ENCODE results near the gene RBM3. TPM values are rescaled to one million over a fixed set of nuclear protein-coding genes. Genes with fewer than 3 reads are reported as not detected.

The RBM3 gene
- polyA plus RNA-seq, 1 of the 3 experiments (the other 2 are of a cell fraction), result 183 TPM

DNA sequence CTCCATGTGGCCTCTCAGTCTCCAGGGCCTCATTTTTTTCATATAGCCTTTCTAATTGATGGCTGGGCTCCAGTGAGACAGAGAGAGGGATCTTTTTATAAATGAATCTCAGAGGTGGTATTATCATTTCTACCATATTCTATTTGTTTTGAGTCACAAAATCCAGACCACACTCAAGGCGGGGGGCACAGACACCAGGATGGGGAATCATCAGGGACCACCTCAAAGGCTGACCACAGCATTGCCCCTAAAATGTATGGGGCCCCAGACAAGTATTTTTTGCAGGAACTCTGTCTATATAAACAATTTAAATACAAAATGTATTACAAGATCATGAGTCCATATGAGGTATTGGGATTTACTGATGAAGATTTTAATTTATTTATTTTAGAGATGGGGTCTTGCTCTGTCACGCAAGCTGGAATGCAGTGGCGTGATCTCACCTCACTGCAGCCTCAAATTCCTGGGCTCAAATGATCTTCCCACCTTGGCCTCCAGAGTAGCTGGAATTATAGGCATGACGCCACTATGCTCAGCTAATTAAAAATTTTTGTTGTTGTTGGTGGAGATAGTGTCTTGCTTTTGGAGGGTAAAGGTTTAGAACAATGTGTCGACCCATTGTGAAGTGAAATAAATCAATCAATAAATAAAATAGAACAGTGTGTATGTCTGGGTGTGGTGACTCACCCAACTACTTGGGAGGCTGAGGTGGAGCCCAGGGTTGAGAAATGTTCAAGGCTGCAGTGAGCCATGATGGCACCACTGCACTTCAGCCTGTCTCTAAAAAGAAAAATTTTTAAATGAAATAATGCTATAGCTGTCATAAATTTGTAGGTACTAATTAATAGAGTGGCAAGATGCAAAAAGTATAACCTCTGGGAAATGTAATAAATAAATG, 52.4 kb downstream of the RBM3 start:
- Histone ChIP-seq H3F3A (replicated peaks; ENCODE audit: insufficient read depth) (no peaks in the 10 kb centered on the region), H3K4me2 (no peak overlapping the region), H3K36me3 (replicated peaks in 1 of 2; ENCODE audit: control insufficient read depth in 1 of 2, insufficient read depth in 2 of 2, low read length in 1 of 2) (no peaks in the 10 kb centered on the region), H2AFZ (ENCODE audit: low read depth) (no peak overlapping the region), H3K79me2 (ENCODE audit: insufficient read depth) (no peaks in the 10 kb centered on the region), H3K9ac (no peak overlapping the region), H3K27me3 (ENCODE audit: insufficient read depth) (no peaks in the 10 kb centered on the region), H3K4me3 (ENCODE audit: low read depth in 2 of 2, low read length in 1 of 2) (no peak overlapping the region), H3K9me3 (no peaks in the 10 kb centered on the region), H3K27ac (ENCODE audit: low read depth in 2 of 2, low read length in 1 of 2) (no peak overlapping the region), H4K20me1 (ENCODE audit: insufficient read depth) (no peaks in the 10 kb centered on the region), H3K4me1 (ENCODE audit: control insufficient read depth in 1 of 2, insufficient read depth in 2 of 2, low read depth in 1 of 2, low read length in 1 of 2) (peaks cover 0 to under 1% of the 10 kb centered on the region in 2 experiments; a peak in 1 of 4 replicates), H3K9me2 (no peaks in the 10 kb centered on the region)
- TF ChIP-seq TEAD4 (IDR thresholded peaks at IDR 0.05; ENCODE audit: borderline replicate concordance, insufficient read depth), result no peak
- no peak for TF ChIP-seq MXI1 (IDR thresholded peaks at IDR 0.05; ENCODE audit: low read depth, low read length)
- TF ChIP-seq, protein P1, sequence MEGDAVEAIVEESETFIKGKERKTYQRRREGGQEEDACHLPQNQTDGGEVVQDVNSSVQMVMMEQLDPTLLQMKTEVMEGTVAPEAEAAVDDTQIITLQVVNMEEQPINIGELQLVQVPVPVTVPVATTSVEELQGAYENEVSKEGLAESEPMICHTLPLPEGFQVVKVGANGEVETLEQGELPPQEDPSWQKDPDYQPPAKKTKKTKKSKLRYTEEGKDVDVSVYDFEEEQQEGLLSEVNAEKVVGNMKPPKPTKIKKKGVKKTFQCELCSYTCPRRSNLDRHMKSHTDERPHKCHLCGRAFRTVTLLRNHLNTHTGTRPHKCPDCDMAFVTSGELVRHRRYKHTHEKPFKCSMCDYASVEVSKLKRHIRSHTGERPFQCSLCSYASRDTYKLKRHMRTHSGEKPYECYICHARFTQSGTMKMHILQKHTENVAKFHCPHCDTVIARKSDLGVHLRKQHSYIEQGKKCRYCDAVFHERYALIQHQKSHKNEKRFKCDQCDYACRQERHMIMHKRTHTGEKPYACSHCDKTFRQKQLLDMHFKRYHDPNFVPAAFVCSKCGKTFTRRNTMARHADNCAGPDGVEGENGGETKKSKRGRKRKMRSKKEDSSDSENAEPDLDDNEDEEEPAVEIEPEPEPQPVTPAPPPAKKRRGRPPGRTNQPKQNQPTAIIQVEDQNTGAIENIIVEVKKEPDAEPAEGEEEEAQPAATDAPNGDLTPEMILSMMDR (IDR thresholded peaks at IDR 0.05), result no peak
- TF ChIP-seq FOXM1 (IDR thresholded peaks at IDR 0.05; ENCODE audit: low read depth), result no peak
- no peak for TF ChIP-seq RFX5 (IDR thresholded peaks at IDR 0.05; ENCODE audit: low read length)
- TF ChIP-seq, protein P2, sequence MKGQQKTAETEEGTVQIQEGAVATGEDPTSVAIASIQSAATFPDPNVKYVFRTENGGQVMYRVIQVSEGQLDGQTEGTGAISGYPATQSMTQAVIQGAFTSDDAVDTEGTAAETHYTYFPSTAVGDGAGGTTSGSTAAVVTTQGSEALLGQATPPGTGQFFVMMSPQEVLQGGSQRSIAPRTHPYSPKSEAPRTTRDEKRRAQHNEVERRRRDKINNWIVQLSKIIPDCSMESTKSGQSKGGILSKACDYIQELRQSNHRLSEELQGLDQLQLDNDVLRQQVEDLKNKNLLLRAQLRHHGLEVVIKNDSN (IDR thresholded peaks at IDR 0.05; ENCODE audit: borderline replicate concordance, low read depth), result no peak
- TF ChIP-seq, protein P3, sequence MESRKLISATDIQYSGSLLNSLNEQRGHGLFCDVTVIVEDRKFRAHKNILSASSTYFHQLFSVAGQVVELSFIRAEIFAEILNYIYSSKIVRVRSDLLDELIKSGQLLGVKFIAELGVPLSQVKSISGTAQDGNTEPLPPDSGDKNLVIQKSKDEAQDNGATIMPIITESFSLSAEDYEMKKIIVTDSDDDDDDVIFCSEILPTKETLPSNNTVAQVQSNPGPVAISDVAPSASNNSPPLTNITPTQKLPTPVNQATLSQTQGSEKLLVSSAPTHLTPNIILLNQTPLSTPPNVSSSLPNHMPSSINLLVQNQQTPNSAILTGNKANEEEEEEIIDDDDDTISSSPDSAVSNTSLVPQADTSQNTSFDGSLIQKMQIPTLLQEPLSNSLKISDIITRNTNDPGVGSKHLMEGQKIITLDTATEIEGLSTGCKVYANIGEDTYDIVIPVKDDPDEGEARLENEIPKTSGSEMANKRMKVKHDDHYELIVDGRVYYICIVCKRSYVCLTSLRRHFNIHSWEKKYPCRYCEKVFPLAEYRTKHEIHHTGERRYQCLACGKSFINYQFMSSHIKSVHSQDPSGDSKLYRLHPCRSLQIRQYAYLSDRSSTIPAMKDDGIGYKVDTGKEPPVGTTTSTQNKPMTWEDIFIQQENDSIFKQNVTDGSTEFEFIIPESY (IDR thresholded peaks at IDR 0.05; ENCODE audit: borderline replicate concordance, low read depth), result no peak
- TF ChIP-seq, protein P4, sequence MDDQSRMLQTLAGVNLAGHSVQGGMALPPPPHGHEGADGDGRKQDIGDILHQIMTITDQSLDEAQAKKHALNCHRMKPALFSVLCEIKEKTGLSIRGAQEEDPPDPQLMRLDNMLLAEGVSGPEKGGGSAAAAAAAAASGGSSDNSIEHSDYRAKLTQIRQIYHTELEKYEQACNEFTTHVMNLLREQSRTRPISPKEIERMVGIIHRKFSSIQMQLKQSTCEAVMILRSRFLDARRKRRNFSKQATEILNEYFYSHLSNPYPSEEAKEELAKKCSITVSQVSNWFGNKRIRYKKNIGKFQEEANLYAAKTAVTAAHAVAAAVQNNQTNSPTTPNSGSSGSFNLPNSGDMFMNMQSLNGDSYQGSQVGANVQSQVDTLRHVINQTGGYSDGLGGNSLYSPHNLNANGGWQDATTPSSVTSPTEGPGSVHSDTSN (IDR thresholded peaks at IDR 0.05), result no peak
- TF ChIP-seq, protein P5, sequence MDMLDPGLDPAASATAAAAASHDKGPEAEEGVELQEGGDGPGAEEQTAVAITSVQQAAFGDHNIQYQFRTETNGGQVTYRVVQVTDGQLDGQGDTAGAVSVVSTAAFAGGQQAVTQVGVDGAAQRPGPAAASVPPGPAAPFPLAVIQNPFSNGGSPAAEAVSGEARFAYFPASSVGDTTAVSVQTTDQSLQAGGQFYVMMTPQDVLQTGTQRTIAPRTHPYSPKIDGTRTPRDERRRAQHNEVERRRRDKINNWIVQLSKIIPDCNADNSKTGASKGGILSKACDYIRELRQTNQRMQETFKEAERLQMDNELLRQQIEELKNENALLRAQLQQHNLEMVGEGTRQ (IDR thresholded peaks at IDR 0.05; ENCODE audit: borderline replicate concordance, low read depth, low read length), result no peak
- no peak for TF ChIP-seq EZH2phosphoT487 (IDR thresholded peaks at IDR 0.05; ENCODE audit: borderline replicate concordance, low read depth)
- TF ChIP-seq YY1 (IDR thresholded peaks at IDR 0.05; ENCODE audit: low read depth), result no peak
- TF ChIP-seq FOSL2 (IDR thresholded peaks at IDR 0.05; ENCODE audit: borderline replicate concordance, low read depth), result no peak
- no peak for TF ChIP-seq SIN3A (IDR thresholded peaks at IDR 0.05; ENCODE audit: borderline replicate concordance, low read depth, low read length)
- TF ChIP-seq NFIC (IDR thresholded peaks at IDR 0.05; ENCODE audit: borderline replicate concordance), result no peak
- no peak for TF ChIP-seq TCF12 (IDR thresholded peaks at IDR 0.05)
- no peak for DNase-seq
- WGBS (ENCODE audit: low lambda C conversion rate), result 42% methylated on average over 5 of the region's 5 CpGs
- ChIA-PET CTCF (no interaction called here), POLR2A (no interaction called here)

Small RNA genes lying within 50 kb of the gene (small RNA-seq; reads per million reads assigned to genes)
- 0 to 0.11 (median 0) reads per million in 7 experiments for gene MRPL32P1

Other genes starting within 250 kb of the RBM3 start
- gene SSX3, start 217.8 kb upstream of the RBM3 start, polyA plus RNA-seq (2012; rRNA removed), result 0.16 and 0.21 TPM in 2 replicates
- not detected in 2 replicates for gene SSX4, start 190.9 kb upstream of the RBM3 start, polyA plus RNA-seq (2012; rRNA removed)
- not detected in 2 replicates for gene SSX4B, start 162.5 kb upstream of the RBM3 start, polyA plus RNA-seq (2012; rRNA removed)
- gene SLC38A5, start 104.2 kb upstream of the RBM3 start, polyA plus RNA-seq (2012; rRNA removed), result 0.33 and 0.44 TPM in 2 replicates
- 31.5 and 34.1 TPM in 2 replicates for gene FTSJ1, start 98.3 kb upstream of the RBM3 start, polyA plus RNA-seq (2012; rRNA removed)
- 10.6 and 11.0 TPM in 2 replicates for gene PORCN, start 65.5 kb upstream of the RBM3 start, polyA plus RNA-seq (2012; rRNA removed)
- 28.9 and 30.2 TPM in 2 replicates for gene EBP, start 52.7 kb upstream of the RBM3 start, polyA plus RNA-seq (2012; rRNA removed)
- gene TBC1D25, start 34.8 kb upstream of the RBM3 start, polyA plus RNA-seq (2012; rRNA removed), result 11.8 and 18.4 TPM in 2 replicates
- gene WDR13, start 23.0 kb downstream of the RBM3 start, polyA plus RNA-seq (2012; rRNA removed), result 58.0 and 101 TPM in 2 replicates
- gene WAS, start 109.3 kb downstream of the RBM3 start, polyA plus RNA-seq (2012; rRNA removed), result 0.24 and 0.30 TPM in 2 replicates
- gene SUV39H1, start 122.2 kb downstream of the RBM3 start, polyA plus RNA-seq (2012; rRNA removed), result 6.3 and 8.5 TPM in 2 replicates
- gene GLOD5, start 187.3 kb downstream of the RBM3 start, polyA plus RNA-seq (2012; rRNA removed), result not detected in 2 replicates
- gene GATA1, start 212.1 kb downstream of the RBM3 start, polyA plus RNA-seq (2012; rRNA removed), result not detected in 2 replicates
- 34.0 and 48.9 TPM in 2 replicates for gene HDAC6, start 227.6 kb downstream of the RBM3 start, polyA plus RNA-seq (2012; rRNA removed)

Measured in SK-N-SH (cell line).